HL-60/S4 treated with phorbol 12-myristate 13-acetate at 8.2 ng/mL for 4 days and 3 days (cell line): ENCODE results near the gene SNAI3.

Source experiments
- in situ Hi-C: fragments of 300-500 bp; cut with MboI; formaldehyde crosslinking; loops from 2 replicates; pipeline ENCODE4 v1.15.0; 2022; ENCODE audit warnings: low sequenced_read_pairs

SNAI3 gene

GRCh38 chr16:88705801-88706228 is 19.5 kb upstream of the SNAI3 start:
- in situ Hi-C loops = no loop called here

- in situ Hi-C loops = no loop called here
Observed at GRCh38 chr16:88705076-88705684, 18.9 kb upstream of the SNAI3 start.

- in situ Hi-C loops = no loop called here
Observed at GRCh38 chr16:88703486-88704309, 17.4 kb upstream of the SNAI3 start.

- in situ Hi-C loops = no loop called here
Observed at GRCh38 chr16:88702371-88703210, 16.3 kb upstream of the SNAI3 start.

- in situ Hi-C loops = no loop called here
Observed at GRCh38 chr16:88701581-88702370, 15.5 kb upstream of the SNAI3 start.

GRCh38 chr16:88700636-88701482 is 14.6 kb upstream of the SNAI3 start:
- in situ Hi-C loops = no loop called here

- in situ Hi-C loops = no loop called here
Observed at GRCh38 chr16:88700322-88700635, 14.0 kb upstream of the SNAI3 start.

- in situ Hi-C loops = no loop called here
Observed at GRCh38 chr16:88699180-88699579, 12.9 kb upstream of the SNAI3 start.

- in situ Hi-C loops = no loop called here
Observed at GRCh38 chr16:88698646-88699045, 12.3 kb upstream of the SNAI3 start.

GRCh38 chr16:88697831-88698615 is 11.7 kb upstream of the SNAI3 start:
- in situ Hi-C loops = no loop called here

GRCh38 chr16:88697116-88697830 is 11.0 kb upstream of the SNAI3 start:
- in situ Hi-C loops = no loop called here

GRCh38 chr16:88696441-88696840 is 10.1 kb upstream of the SNAI3 start:
- in situ Hi-C loops = no loop called here

GRCh38 chr16:88695753-88696152 is 9.4 kb upstream of the SNAI3 start:
- in situ Hi-C loops = no loop called here

GRCh38 chr16:88695218-88695617 is 8.9 kb upstream of the SNAI3 start:
- in situ Hi-C loops = no loop called here

- in situ Hi-C loops = no loop called here
Observed at GRCh38 chr16:88694221-88695087, 8.1 kb upstream of the SNAI3 start.

- in situ Hi-C loops = no loop called here
Observed at GRCh38 chr16:88693420-88694177, 7.3 kb upstream of the SNAI3 start.

- in situ Hi-C loops = no loop called here
Observed at GRCh38 chr16:88692861-88693260, 6.6 kb upstream of the SNAI3 start.
